NCI-H2171 (cell line): Measurements from ENCODE around the gene IFNGR1.
"Not testable (repeated sequence)": the region's sequence is repeated elsewhere in the genome, so short reads cannot be mapped to it uniquely, and the experiment has no call there.

Source experiments
- DNase-seq: peaks from one replicate; lab custom pipeline; 2025; lab: John Stamatoyannopoulos, UW

Gene IFNGR1

DNA sequence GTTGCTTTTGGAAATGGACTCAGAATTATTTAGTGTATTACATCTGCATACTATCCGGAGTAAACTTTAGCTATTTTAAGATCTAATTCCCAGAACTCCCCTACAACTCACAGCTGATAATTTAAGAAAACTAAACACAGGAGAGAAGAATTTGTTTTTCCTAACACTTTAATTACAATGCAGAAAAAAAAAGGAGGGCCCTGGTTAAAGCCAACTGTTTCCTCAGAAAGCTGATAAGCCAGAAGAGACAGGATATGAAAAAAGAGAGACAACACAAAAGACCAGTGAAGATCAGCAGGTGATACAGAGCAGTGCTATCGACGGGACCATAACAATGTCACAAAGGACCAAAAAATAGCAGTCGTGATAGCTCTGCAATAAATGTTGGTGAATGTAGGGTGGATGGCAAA is 5.8 kb downstream of the IFNGR1 start:
- DNase-seq, result no peak

DNA sequence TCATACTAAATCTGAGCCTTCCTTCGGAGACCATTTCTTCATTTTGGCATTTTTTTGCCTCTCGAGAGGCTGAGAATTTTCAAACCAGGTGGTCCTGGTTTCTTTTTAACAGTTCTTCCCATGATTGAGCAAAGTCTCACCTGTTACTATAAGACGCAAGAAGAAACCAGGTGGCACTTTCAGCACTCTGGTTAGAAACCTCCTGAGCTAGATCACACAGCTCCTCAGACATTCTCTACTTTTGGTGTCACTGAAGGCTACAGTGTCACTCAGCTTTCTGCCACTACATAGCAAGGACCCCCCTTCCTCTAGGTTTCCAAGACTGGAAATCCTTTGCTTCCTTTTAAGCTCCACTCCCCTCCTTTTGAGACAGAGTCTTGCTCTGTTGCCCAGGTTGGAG is 7.3 kb downstream of the IFNGR1 start:
- no peak for DNase-seq

DNA sequence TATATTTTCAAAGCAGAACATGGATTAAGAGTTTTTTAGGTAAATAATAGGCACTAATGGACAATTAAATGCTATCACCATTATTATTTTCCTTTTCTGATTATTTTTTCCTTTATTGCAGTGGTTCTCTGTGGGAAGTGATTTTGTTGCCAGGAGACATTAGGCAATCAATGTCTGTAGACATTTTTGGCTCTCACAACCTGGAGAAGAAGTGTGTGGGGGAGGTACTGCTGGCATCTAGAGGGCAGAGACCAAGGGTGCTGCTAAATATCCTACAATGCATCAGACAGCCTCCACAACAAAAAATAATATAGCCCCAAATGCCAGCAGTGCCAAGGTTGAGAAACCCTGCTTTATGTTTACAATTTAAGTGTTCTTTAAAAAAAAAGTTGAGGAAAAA is 8.3 kb downstream of the IFNGR1 start:
- DNase-seq, result no peak

DNA sequence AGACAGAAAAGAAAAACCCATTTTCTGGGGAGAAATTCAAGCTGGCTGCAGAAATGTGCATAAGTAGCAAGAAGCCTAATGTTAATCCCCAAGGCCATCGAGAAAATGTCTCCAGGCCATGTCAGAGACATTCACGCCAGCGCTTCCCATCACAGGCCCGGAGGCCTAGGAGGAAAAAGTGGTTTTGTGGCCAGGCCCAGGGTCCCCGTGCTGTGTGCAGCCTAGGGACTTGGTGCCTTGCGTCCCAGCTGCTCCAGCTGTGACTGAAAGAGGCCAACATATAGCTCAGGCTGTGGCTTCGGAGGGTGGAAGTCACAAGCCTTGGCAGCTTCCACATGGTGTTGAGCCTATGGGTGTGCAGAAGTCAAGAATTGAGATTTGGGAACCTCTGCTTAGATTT is 10.9 kb downstream of the IFNGR1 start:
- DNase-seq, result no peak

DNA sequence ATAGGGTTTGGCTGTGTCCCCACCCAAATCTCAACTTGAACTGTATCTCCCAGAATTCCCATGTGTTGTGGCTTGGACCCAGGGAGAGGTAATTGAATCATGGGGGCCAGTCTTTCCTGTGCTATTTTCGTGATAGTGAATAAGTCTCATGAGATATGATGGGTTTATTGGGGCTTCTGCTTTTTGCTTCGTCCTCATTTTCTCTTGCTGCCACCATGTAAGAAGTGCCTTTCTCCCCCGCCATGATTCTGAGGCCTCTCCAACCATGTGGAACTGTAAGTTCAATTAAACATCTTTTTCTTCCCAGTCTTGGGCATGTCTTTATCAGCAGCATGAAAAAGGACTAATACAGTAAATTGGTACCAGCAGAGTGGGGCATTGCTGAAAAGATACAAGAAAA is 11.7 kb downstream of the IFNGR1 start:
- not testable (repeated sequence) for DNase-seq

DNA sequence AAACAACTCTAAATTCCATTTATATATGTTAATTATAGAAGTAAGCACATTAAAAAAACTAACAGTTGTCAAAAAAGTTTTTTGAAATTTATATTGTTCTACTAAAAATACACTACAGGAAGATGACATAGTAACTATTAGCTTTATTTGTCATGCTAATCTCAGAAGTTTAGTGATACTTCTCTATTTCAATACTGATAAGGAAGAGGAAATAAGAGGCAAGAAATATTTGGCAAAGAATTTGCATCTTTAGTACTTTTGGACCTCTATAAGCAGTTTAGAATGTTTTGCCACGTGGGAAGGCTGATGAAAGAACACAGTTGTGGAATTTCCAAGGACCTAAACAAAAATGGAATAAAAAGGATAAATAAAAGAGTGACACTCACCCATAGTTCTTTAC is 12.6 kb downstream of the IFNGR1 start:
- no peak for DNase-seq

DNA sequence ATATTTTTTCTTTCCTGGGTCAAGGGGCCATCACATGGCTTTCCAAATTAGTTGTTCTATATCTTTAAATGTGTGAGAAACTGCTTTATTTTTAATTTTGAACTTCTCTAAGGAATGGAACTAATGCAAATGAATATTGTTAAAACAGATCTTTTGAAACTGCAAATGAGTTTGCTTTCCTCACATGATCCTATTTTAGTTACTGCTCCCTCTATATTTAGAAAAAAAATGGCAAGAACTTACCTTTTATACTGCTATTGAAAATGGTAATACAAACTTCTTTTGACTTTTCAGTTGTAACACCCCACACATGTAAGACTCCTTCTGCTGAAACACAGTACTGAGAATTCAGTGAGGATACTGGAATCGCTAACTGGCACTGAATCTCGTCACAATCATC is 15.9 kb downstream of the IFNGR1 start:
- DNase-seq, result no peak

DNA sequence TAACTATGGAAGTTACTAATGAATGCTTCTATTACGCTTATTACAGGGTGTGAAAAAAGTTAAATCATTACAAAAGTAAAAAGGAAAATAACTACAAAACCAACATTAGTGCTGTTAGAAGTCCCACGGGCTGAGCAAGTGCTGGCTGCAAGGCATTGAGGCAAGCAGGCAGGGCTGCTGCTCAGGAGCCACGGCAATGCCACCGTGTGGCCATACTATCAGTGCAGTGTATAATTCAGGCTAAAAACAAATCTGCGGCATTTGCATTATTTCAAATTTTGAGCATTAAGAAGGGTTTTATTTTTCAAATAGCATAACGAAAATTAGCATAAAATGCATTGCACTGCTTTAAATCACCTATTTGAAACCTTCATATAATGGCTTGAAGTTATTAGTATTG is 17.1 kb downstream of the IFNGR1 start:
- no peak for DNase-seq

DNA sequence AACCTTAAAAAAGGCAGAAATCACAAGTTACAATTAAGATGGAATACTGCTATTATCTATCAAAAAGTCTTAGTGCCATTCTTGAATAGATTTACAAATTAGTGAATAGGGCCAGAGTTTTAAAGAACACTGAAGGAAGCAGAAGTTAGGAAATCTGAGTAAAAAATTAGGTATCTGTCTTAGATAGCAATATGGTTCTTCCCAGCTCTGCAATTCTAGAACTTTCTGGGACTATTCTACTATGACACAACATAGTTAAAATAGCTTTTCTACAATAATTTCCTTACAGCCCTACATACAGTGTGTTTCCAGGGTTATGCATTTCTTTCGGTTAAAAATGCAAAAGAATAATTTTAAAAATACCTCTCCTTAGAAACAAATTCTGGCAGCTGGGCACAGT is 18.2 kb downstream of the IFNGR1 start:
- DNase-seq, result no peak

DNA sequence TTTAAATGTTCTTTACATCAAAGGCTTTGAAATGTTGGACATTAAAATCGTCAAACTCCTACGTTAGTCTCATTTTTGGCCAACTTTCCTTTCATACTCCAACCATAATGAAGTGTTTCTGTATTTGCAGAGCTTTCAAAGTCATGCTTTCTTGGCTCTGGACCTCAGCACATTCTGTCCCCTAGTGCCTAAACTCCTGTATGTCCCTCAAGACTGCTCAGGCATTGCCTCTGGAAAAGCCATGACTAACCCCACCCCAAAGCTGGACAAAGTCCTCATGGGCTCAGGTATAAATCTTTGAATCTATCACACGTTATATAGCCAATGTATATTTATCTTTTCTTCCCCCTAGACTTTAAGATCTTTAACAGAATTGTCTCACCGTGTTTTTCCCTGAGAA is 18.9 kb downstream of the IFNGR1 start:
- DNase-seq, result no peak

DNA sequence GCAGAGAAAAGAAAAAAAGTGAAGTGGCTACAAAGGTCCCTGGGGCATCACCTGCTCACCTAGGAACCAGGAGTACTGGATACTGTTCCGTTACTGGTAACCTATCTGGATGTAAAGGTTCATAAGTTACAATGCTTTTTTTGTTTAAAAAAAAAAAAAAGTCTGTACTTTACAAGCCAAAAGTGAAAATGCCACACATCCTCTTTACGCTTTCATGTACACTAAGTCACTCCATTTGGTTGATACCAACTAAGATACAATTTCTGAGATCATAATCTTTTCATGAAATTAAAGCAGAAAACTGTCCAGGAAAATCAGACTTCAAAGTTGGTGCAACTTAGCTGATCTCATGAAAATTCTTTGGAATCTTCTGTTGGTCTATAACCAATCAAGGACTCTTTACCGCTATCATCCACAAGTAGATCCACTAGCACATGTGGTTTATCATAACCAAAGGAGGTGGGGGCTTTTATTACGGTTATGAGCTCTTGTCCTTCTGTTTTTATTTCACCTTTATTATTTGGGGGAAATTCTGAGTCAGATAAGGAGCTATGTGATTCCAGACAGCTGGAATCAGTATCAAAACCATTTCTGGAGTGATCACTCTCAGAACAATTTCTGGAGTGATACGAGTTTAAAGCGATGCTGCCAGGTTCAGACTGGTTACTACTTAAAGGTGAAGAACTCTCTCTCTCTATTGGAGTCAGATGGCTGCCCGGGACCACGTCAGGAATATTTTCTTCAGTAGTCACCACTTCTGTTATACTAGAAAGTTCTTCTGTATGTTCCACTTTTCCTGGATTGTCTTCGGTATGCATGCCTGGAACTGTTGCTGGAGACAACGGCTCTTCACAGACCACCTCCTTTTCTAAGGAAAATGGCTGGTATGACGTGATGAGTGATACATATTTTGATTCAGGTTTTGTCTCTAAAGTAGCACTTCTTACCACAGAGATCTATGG is 21.2 kb downstream of the IFNGR1 start:
- no peak for DNase-seq

DNA sequence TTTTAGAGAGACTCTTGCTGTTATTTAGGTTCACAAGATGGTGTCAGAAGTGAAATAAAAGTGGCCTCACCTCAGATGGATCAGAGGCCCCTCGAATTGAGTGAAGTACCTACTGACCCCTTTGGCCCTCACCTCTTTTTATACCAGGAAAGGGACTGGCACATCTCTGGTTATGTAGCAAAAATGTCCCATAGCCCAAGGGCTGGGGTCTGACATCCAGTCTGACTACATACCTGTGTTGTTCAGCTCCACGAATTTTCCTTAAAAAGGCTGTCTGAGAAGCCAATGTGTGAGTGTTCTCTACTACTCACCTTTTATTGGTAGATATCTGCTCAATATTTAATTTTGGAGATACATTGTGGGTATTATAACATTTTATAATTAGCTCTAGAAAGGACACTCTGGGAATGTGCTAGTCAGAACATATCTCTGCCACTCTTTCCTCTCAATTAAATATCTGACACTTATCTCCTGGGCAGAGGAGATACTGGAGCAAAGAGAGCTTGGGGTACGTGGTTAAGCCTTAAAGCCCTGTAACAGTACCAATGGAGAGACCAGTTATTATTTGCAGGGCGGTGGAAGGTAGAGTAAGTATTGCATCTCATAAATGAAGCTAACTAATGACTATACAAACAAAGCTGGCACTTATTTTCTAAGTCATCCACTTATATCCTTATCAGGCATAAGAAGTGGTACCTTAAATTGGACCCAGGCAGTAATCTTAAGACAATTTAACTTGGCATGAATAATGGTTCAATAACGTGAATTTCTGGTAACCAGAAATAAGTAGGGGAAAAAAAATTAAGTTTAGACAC is 25.7 kb downstream of the IFNGR1 start:
- no peak for DNase-seq

DNA sequence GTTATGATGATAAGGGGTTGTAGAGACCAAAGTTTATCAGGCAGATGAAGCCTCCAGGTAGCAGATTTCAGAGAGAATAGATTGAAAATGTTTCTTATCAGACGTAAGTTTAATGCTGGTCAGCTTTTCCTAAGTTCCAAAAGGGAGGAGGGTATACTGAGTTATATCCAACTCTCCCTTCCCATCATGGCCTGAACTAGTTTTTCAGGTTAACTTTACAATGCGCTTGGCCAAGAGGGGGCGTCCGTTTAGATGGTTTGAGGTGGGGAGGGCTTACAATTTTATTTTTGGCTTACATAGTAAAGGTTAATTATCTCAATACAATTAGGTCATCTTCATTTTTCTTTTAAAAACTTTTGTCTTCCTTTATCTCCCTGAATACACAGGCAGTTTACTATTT is 26.4 kb downstream of the IFNGR1 start:
- no peak for DNase-seq

DNA sequence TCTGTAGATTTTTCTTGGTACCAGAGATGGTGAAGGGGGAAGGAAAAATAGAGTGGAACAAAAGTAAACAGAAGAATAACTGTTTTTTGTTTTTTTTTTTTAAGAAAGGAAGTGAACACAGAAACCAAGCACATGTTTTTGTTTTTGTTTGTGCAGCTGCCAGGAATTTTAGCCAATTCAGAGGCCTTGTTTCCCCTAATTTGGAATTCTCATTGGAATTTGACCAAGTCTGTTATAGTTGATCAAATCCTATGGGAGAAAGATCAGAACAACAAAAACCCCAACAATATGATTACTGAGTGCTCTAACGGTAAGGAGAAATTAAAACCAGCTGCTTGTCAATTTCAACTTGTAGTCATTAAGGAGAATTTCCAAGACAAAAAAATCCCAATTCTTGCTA is 27.5 kb downstream of the IFNGR1 start:
- DNase-seq, result no peak

DNA sequence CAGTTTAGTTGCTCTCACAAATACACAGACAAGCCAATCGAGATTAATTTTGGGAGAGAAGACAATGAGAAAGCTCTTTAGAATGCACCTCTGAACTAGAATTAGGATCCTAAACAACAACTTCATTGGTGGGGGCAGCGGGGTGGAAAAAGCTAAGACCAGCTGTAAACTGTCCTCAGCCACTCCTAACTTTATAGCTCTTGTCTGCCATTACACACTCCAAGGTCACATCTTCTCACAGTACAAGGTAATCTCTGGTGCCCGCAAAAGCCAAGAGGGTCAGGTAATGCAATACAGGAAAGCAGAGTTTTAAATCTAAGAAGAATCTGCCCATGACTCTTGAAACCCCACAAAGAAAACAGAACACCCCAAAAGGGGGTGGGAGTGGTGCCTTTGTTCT is 27.9 kb downstream of the IFNGR1 start:
- DNase-seq, result no peak

DNA sequence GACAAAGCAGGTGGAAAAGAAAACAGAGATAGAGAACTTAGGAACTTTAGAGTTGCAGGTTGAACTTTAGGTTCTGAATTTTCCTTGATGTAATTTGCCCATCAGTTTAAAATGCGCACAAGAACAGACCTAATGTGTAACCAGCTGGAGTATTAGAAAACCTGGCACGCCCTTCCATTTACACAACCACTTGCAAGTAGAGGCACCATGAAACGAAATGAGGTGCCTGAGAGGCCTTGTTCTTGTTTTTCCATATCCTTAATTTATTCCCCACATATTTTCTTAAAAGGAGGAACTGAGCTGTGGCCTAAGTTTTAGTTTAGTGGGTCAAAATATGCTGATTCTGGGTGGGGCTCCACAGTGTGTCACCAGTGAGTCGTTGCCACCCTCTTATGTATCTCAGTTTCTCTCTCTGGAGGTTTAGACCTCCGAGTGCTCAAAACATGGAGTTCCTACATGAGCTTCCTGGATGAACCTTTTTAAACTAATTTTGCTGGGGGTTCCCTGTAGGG is 28.5 kb downstream of the IFNGR1 start:
- no peak for DNase-seq

DNA sequence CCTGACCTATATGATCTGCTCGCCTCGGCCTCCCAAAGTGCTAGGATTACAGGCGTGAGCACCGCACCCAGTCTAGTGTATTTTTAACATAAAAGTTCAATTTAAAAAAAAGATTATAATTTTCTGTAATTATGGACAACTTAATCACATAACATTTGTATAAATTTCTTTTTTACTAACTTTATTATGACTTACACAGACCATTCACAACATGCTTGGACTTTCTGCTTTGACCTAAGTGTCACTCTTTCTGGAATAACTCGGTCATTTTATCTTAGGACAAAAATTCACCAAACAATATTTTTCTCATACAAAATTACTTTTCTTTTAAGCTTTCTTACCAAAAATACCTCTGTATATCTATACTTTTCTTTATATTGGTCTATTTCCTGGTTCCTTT is 30.3 kb downstream of the IFNGR1 start:
- DNase-seq, result no peak

DNA sequence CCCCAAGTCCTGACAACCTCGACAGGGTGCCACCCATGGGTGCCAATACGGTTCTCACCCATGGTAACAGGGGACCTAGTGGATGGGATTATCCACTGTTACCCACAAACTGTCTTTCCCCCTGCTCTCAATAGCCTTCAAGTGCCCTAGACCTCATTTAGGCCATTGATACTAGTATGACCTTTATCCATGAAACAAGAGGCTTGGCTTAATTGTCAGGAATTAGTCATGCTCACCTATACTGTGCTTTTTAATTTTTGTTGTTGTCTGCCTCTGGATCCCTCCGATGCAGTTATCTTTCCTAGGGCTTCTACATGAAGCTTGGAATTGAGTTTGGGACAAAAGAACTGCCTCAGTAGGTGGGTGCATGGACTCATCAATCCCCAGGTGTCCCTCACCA is 33.9 kb downstream of the IFNGR1 start:
- DNase-seq, result no peak

DNA sequence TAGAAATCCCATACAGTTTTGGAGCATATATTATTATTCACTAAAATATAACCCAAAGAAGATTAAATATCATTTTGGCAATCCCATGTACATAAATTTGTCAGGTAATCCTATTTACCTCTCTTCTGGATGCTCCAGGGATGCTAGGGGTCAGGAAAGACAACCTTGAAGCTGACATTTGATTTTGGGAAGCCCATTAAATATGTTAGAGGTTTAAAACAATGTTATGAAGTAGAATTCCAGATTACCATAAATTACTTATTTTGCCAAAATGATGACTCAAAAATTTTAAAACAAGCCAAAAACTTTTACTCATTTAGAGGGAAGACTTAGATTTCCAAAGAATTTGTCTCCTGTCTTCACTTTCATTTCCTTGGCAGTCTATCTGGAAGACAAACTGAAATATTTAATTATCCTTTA is 36.5 kb downstream of the IFNGR1 start:
- DNase-seq, result no peak

DNA sequence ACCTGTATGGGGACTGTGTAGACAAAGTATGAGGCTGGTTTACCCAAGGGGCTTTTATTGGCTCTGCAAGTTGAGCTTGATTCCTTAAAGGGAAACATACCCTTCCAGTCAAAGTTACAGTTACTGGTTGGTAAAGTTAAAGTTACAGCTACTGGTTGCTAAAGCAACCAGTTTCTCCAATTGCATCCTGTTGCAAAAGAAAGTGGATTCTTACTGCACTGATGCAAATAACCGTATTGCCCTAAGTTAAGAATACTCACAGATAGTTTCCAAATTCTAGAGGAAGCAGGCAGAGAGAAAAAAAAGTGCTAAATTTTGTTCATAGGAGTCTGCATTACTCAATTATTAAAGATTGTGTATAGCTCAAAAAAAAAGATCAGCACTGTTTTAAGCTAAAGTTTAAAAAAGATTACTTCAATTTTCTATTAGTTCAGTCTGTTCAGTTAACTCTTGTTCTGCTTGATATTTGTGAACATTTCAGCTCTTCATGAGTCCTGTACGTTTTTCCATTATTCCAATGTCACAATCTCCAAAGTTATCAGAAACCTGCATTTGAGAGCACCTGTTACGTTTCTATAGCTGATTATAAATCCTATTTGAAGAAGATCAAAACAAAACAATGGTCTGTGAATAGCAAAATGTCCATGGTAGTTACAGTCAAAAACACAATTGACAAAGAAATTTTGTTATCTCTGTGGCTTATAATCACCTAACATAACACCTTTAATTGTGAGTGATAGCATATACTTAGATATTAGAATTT is 37.1 kb downstream of the IFNGR1 start:
- DNase-seq, result no peak

DNA sequence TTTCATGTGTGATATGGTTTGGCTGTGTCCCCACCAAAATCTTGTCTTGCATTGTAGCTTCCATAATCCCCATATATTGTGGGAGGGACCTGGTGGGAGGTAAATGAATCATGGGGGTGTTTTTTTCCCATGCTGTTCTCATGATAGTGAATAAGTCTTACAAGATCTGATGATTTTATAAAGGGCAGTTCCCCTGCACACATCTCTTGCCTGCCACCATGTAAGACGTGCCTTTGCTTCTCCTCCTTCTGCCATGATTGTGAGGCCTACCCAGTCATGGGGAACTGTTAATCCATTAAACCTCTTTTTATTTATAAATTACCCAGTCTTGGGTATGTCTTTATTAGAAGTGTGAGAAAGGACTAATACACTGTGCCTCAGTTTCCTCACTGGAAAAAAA is 41.6 kb downstream of the IFNGR1 start:
- no peak for DNase-seq

DNA sequence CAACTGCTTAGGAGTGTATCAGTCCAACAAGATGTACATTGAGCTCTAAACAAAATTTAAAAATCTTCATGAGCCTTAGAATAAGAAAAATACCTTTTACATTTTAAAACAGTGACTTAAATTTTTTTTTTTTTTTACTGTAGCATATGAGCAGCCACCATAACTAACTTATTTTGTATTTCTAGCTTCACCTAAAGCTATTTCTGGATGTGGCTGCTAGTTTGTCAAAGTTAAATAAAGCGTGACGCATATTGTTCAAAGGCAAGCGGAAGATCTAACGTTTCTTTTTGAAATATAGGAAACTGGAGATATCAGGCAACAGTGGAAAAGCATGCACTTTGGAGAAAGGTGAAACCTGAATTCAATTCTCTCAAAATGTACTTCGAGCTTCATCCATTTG is 42.5 kb downstream of the IFNGR1 start:
- DNase-seq, result no peak
